H1 (cell line): ENCODE measurements around the gene NT5C1A. TPM values are rescaled to one million over a fixed set of nuclear protein-coding genes. Genes with fewer than 3 reads are reported as not detected.

Experiments
- CEBPB ChIP-seq: IDR thresholded peaks from 2 replicates; pipeline ENCODE4 v1.6.1; 2012; ENCODE audit warnings: low read depth, low read length
- RAD21 ChIP-seq, 2 experiments: IDR thresholded peaks in 1 of 2; conservative IDR thresholded peaks in 1 of 2; 2 replicates each; pipeline ENCODE4 v1.6.1; 2011; ENCODE audit warnings: low read depth in 2 of 2, low read length in 2 of 2, improper control_type of control experiment in 1 of 2, inconsistent platforms in 1 of 2, mild to moderate bottlenecking in 1 of 2, moderate library complexity in 1 of 2
- RBBP5 ChIP-seq: IDR thresholded peaks from 2 replicates; pipeline ENCODE4 v1.7.1; 2012; ENCODE audit warnings: low read depth, mild to moderate bottlenecking, inconsistent platforms, low read length, moderate library complexity, borderline replicate concordance
- polyA plus RNA-seq, 7 experiments: library from polyadenylated mRNA; depleted of rRNA in 3 of 7; stranded (reverse) in 5 of 7; unstranded in 2 of 7; fragments of >200 nt in 5 of 7; fragments of 200-250 nt in 2 of 7; gene quantifications; 1 replicate in 5 of 7; 2 replicates in 1 of 7; 4 replicates in 1 of 7; pipeline versions ENCODE4 v1.2.1 to v1.2.3, GENCODE V29; 2011 to 2013; ENCODE audit warnings: missing spikeins in 2 of 7, mixed read lengths in 2 of 7
- total RNA-seq: library from RNA; stranded (reverse); fragmentation: NEBNext Ultra II Directional; extraction: Animal tissue kit (Norgen Biotek cat#: 25700); gene quantifications from 2 replicates; pipeline ENCODE4 v1.2.1, GENCODE V29; 2021

Gene NT5C1A
- total and polyA plus RNA-seq, 2 of the 8 experiments (the other 6 are each of a cell fraction or from before 2014, with no cell fraction given) = not detected

- TF ChIP-seq RBBP5 = no peak
- TF ChIP-seq CEBPB = no peak
- peak; percentile 46 to 62 for TF ChIP-seq RAD21 (IDR thresholded peaks at IDR 0.05 in 1 of 2, conservative IDR thresholded peaks at IDR 0.05 in 1 of 2; ENCODE audit: low read depth in 2 of 2, low read length in 2 of 2)
Observed at GRCh38 chr1:39609618-39610331, 62.1 kb downstream of the NT5C1A start (continued).

Other genes starting within 250 kb of the NT5C1A start
- gene BMP8A, start 180.5 kb downstream of the NT5C1A start, total RNA-seq = 0.43 and 0.63 TPM in 2 replicates
- gene BMP8A, start 180.5 kb downstream of the NT5C1A start, polyA plus RNA-seq (2011; rRNA removed) = 0.38 and 0.41 TPM in 2 replicates
- gene PABPC4, start 95.3 kb downstream of the NT5C1A start, total RNA-seq = 333 and 341 TPM in 2 replicates
- gene PABPC4, start 95.3 kb downstream of the NT5C1A start, polyA plus RNA-seq (2011; rRNA removed) = 147 and 172 TPM in 2 replicates
- 3.1 and 3.5 TPM in 2 replicates for gene HEYL, start 32.5 kb downstream of the NT5C1A start, total RNA-seq
- gene HEYL, start 32.5 kb downstream of the NT5C1A start, polyA plus RNA-seq (2011; rRNA removed) = 1.8 and 2.9 TPM in 2 replicates
- gene HPCAL4, start 19.3 kb upstream of the NT5C1A start, total RNA-seq = 0.46 and 0.54 TPM in 2 replicates
- 0.55 and 0.74 TPM in 2 replicates for gene HPCAL4, start 19.3 kb upstream of the NT5C1A start, polyA plus RNA-seq (2011; rRNA removed)
- gene PPIE, start 66.8 kb upstream of the NT5C1A start, total RNA-seq = 38.9 and 40.2 TPM in 2 replicates
- 49.4 and 56.1 TPM in 2 replicates for gene PPIE, start 66.8 kb upstream of the NT5C1A start, polyA plus RNA-seq (2011; rRNA removed)
- 2.9 TPM in 2 replicates for gene OXCT2, start 99.2 kb upstream of the NT5C1A start, total RNA-seq
- 2.6 and 3.4 TPM in 2 replicates for gene OXCT2, start 99.2 kb upstream of the NT5C1A start, polyA plus RNA-seq (2011; rRNA removed)
- 0.37 and 0.54 TPM in 2 replicates for gene BMP8B, start 116.8 kb upstream of the NT5C1A start, total RNA-seq
- 0.50 and 0.52 TPM in 2 replicates for gene BMP8B, start 116.8 kb upstream of the NT5C1A start, polyA plus RNA-seq (2011; rRNA removed)
- gene TRIT1, start 211.4 kb upstream of the NT5C1A start, total RNA-seq = 30.3 and 32.3 TPM in 2 replicates
- gene TRIT1, start 211.4 kb upstream of the NT5C1A start, polyA plus RNA-seq (2011; rRNA removed) = 9.1 and 11.1 TPM in 2 replicates
- gene MYCL, start 229.8 kb upstream of the NT5C1A start, total RNA-seq = 28.8 and 29.9 TPM in 2 replicates
- gene MYCL, start 229.8 kb upstream of the NT5C1A start, polyA plus RNA-seq (2011; rRNA removed) = 20.3 and 30.3 TPM in 2 replicates